ENCODE measurements around the gene WWC2. TPM values are rescaled to one million over a fixed set of nuclear protein-coding genes. Genes with fewer than 3 reads are reported as not detected.

WWC2 gene
- total RNA-seq, 6 donors from 2014 or later: 87.0 to 179 (median 121) TPM

DNA sequence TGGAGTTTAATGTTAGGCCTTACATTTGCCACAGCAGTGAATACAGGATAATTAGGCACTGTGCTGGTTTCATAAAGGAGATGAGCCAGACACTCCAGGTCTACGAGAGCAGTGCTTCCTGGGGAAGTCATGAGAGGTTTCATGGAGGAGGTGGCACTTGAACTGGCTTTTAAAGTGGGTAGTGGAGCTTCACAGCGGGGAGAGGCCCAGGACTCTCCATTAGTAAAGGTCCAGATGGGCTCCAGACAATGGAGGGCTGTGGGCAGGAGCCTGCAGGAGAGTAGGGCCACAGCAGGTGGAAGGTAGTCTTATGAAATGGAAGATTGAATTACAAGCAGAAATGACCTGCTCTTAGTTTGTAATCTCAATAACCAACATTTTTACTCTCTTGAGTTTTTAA, 192.0 kb downstream of the WWC2 start:
- no peak for ATAC-seq (ENCODE audit: low FRiP score in 2 of 2)
- Histone ChIP-seq H3K36me3 (peaks cover 0 to 68% (median 25%) of the 10 kb centered on the region in 4 donors), H3K4me3 (no peak overlapping the region), H3K27ac (no peak overlapping the region), H3K27me3 (no peaks in the 10 kb centered on the region), H3K9me3 (no peaks in the 10 kb centered on the region), H3K4me1 (no peaks in the 10 kb centered on the region)
- TF ChIP-seq EP300 (IDR thresholded peaks at IDR 0.05): no peak
- no peak for TF ChIP-seq CTCF (IDR thresholded peaks at IDR 0.05)
- 93 to 96% methylated on average over 2 of the region's 2 CpGs for WGBS, 2 donors
- DNase-seq: no peak

GRCh38 chr4:183295711-183296110, 196.7 kb downstream of the WWC2 start:
- DNase-seq (no peak), ATAC-seq (ENCODE audit: low FRiP score in 2 of 2) (no peak)
- no peak for TF ChIP-seq POLR2A (IDR thresholded peaks at IDR 0.05)
- no peaks in the 10 kb centered on the region for H3K9me3 ChIP-seq
- H3K36me3 ChIP-seq: peaks cover 0 to 33% (median 13%) of the 10 kb centered on the region in 4 donors
- 87 to 90% methylated on average over 10 of the region's 10 CpGs for WGBS, 2 donors
- no peak overlapping the region for H3K4me3 ChIP-seq
- no peaks in the 10 kb centered on the region for H3K4me1 ChIP-seq
- no peaks in the 10 kb centered on the region for H3K27me3 ChIP-seq
- no peak overlapping the region for H3K27ac ChIP-seq

GRCh38 chr4:183297675-183298074, 198.6 kb downstream of the WWC2 start:
- H3K27me3 ChIP-seq: no peaks in the 10 kb centered on the region
- no peak for TF ChIP-seq POLR2AphosphoS5 (IDR thresholded peaks at IDR 0.05)
- no peak for TF ChIP-seq CTCF (IDR thresholded peaks at IDR 0.05)
- no peak for TF ChIP-seq EP300 (IDR thresholded peaks at IDR 0.05)
- TF ChIP-seq POLR2A (IDR thresholded peaks at IDR 0.05): no peak
- DNase-seq (no peak), ATAC-seq (ENCODE audit: low FRiP score in 2 of 2) (no peak)
- WGBS, 2 donors: 93 to 100% methylated on average over 3 of the region's 3 CpGs
- no peak overlapping the region for H3K27ac ChIP-seq
- H3K9me3 ChIP-seq: no peaks in the 10 kb centered on the region
- no peak overlapping the region for H3K4me3 ChIP-seq
- no peaks in the 10 kb centered on the region for H3K4me1 ChIP-seq
- H3K36me3 ChIP-seq: peaks cover 0 to 22% (median 11%) of the 10 kb centered on the region in 4 donors

- no peaks in the 10 kb centered on the region for H3K27me3 ChIP-seq
- ATAC-seq (ENCODE audit: low FRiP score in 2 of 2) (no peak), DNase-seq (no peak)
- no peaks in the 10 kb centered on the region for H3K9me3 ChIP-seq
- H3K4me3 ChIP-seq: no peak overlapping the region
- 68 to 72% methylated on average over 2 of the region's 2 CpGs for WGBS, 2 donors
- TF ChIP-seq POLR2AphosphoS5 (IDR thresholded peaks at IDR 0.05) (no peak), EP300 (IDR thresholded peaks at IDR 0.05) (no peak), POLR2A (IDR thresholded peaks at IDR 0.05) (no peak), CTCF (IDR thresholded peaks at IDR 0.05) (no peak)
- H3K27ac ChIP-seq: no peak overlapping the region
- no peaks in the 10 kb centered on the region for H3K4me1 ChIP-seq
- H3K36me3 ChIP-seq: peaks cover 0 to 18% (median 11%) of the 10 kb centered on the region in 4 donors
Measured at GRCh38 chr4:183299464-183299863, 200.4 kb downstream of the WWC2 start.

DNA sequence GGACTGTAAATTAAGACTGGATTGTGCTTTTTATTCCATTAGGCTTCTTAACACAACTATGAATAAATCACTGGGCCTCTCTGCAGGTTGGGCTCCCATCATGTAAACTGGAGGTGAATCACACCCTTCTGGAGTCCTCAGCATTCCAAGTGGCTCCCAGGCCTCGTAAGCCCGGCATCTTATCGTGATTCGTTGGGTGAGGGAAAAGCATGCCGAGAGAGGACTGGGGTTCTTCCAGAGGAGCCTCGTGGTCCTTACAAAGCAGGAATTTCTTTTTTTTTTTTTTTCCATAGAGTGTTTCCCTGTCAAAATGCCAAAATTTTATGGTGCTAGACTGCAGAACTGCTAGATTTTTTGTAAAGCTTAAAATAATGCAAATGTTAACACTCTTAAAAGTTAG, 201.0 kb downstream of the WWC2 start:
- DNase-seq: peak in 1 of 2 donors; percentile 63
- Histone ChIP-seq H3K4me1 (no peaks in the 10 kb centered on the region), H3K27me3 (no peaks in the 10 kb centered on the region), H3K4me3 (no peak overlapping the region), H3K9me3 (no peaks in the 10 kb centered on the region), H3K27ac (no peak overlapping the region), H3K36me3 (peaks cover 0 to 21% (median 11%) of the 10 kb centered on the region in 4 donors)
- peak; percentile 40 to 86 for ATAC-seq (ENCODE audit: low FRiP score in 2 of 2)
- TF ChIP-seq CTCF (IDR thresholded peaks at IDR 0.05) (no peak), POLR2AphosphoS5 (IDR thresholded peaks at IDR 0.05) (no peak), POLR2A (IDR thresholded peaks at IDR 0.05) (no peak), EP300 (IDR thresholded peaks at IDR 0.05) (no peak)
- 55 to 63% methylated on average over 6 of the region's 6 CpGs for WGBS, 2 donors
